ENCODE data around the gene KCTD1.
A peak's percentile ranks its signal among the peaks of the same experiment; 100 is the strongest.

Gene KCTD1

DNA sequence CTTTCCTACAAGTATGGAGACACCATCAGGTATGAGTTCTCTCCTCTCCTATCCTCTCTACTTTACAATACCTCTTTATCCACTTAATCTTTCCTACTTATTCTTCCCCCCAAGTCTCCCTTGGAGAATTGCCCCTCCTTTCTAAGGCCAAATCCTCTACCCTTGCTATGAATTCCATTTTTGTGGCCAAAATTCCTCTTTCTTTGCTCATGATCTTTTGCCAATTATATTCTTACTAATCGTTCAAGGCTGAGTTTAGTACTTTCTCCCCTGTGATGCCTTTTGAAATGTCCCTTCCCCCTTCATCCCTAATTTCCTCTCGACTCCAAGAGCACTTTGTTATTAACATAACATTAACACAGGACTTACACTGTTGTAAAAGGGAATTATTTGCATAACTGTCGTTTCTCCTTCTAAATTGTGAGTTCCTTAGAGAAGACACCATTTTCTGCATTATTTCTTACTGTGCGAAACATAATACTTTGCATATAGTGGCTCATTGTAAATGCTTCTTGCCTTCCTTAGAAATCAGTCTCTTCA, 133.4 kb downstream of the KCTD1 start:
- Histone ChIP-seq H4K91ac (ENCODE audit: low read depth, low read length, poor library complexity) (no peak overlapping the region), H3K4me3 (ENCODE audit: low read length in 2 of 2) (no peak overlapping the region), H3K36me3 (replicated peaks in 1 of 2; ENCODE audit: control insufficient read depth in 2 of 2, insufficient read depth in 2 of 2, low read length in 2 of 2) (no peaks in the 10 kb centered on the region), H2BK5ac (ENCODE audit: low read length) (no peak overlapping the region), H3K23ac (ENCODE audit: low read depth, low read length, poor library complexity) (no peak overlapping the region), H2AFZ (ENCODE audit: low read length) (peak overlapping the region; percentile 9), H3K4me2 (ENCODE audit: insufficient read depth, low read length, poor library complexity, severe bottlenecking) (no peak overlapping the region), H3K27me3 (ENCODE audit: control insufficient read depth in 3 of 3, insufficient read depth in 3 of 3, low read depth in 1 of 3, low read length in 3 of 3) (no peaks in the 10 kb centered on the region), H3K9ac (ENCODE audit: low read depth, low read length, poor library complexity) (no peak overlapping the region), H3K4me1 (ENCODE audit: control insufficient read depth in 2 of 2, insufficient read depth in 1 of 2, low read depth in 1 of 2, low read length in 2 of 2) (peaks cover 0 to 4% of the 10 kb centered on the region in 2 donors), H2BK15ac (ENCODE audit: low read length) (no peak overlapping the region), H3K14ac (ENCODE audit: low read length) (no peak overlapping the region), H3K27ac (replicated peaks; ENCODE audit: low read length) (no peak overlapping the region), H2AK5ac (ENCODE audit: low read depth, low read length) (no peak overlapping the region), H3K18ac (ENCODE audit: low read length) (no peak overlapping the region), H2BK12ac (ENCODE audit: low read length) (no peak overlapping the region), H3K9me3 (replicated peaks in 1 of 2; ENCODE audit: control insufficient read depth in 2 of 2, insufficient read depth in 1 of 2, low read depth in 1 of 2, low read length in 2 of 2) (no peaks in the 10 kb centered on the region), H3K4ac (ENCODE audit: low read length) (no peak overlapping the region), H2BK120ac (ENCODE audit: low read depth, low read length) (no peak overlapping the region), H4K8ac (ENCODE audit: low read depth, low read length) (no peak overlapping the region), H3K79me1 (ENCODE audit: low read depth, low read length) (no peaks in the 10 kb centered on the region)
- no peak for DNase-seq (ENCODE audit: low spot score)
- WGBS, 2 donors (ENCODE audit: extremely low coverage in 2 of 2, insufficient read length in 2 of 2, insufficient replicate concordance in 1 of 2), result no CpG with 5 or more reads among the region's 4 CpGs

GRCh38 chr18:26409091-26409490, 139.3 kb downstream of the KCTD1 start:
- H3K9me3 ChIP-seq (replicated peaks in 1 of 2; ENCODE audit: control insufficient read depth in 2 of 2, insufficient read depth in 1 of 2, low read depth in 1 of 2, low read length in 2 of 2), result no peaks in the 10 kb centered on the region
- H2BK15ac ChIP-seq (ENCODE audit: low read length), result no peak overlapping the region
- H2AK5ac ChIP-seq (ENCODE audit: low read depth, low read length), result no peak overlapping the region
- H3K4me2 ChIP-seq (ENCODE audit: insufficient read depth, low read length, poor library complexity, severe bottlenecking), result no peak overlapping the region
- H3K27me3 ChIP-seq (ENCODE audit: control insufficient read depth in 3 of 3, insufficient read depth in 3 of 3, low read depth in 1 of 3, low read length in 3 of 3), result peaks cover 0 to 4% (median 0%) of the 10 kb centered on the region in 3 experiments
- no peak overlapping the region for H3K18ac ChIP-seq (ENCODE audit: low read length)
- H4K91ac ChIP-seq (ENCODE audit: low read depth, low read length, poor library complexity), result no peak overlapping the region
- H2BK120ac ChIP-seq (ENCODE audit: low read depth, low read length), result no peak overlapping the region
- H2BK5ac ChIP-seq (ENCODE audit: low read length), result no peak overlapping the region
- WGBS, 2 donors (ENCODE audit: extremely low coverage in 2 of 2, insufficient read length in 2 of 2, insufficient replicate concordance in 1 of 2), result no CpG with 5 or more reads among the region's 4 CpGs
- no peak overlapping the region for H3K4ac ChIP-seq (ENCODE audit: low read length)
- H3K23ac ChIP-seq (ENCODE audit: low read depth, low read length, poor library complexity), result no peak overlapping the region
- no peaks in the 10 kb centered on the region for H3K36me3 ChIP-seq (replicated peaks in 1 of 2; ENCODE audit: control insufficient read depth in 2 of 2, insufficient read depth in 2 of 2, low read length in 2 of 2)
- no peak for DNase-seq (ENCODE audit: low spot score)
- no peak overlapping the region for H4K8ac ChIP-seq (ENCODE audit: low read depth, low read length)
- no peaks in the 10 kb centered on the region for H3K79me1 ChIP-seq (ENCODE audit: low read depth, low read length)
- no peak overlapping the region for H3K4me3 ChIP-seq (ENCODE audit: low read length in 2 of 2)
- no peak overlapping the region for H2AFZ ChIP-seq (ENCODE audit: low read length)
- no peak overlapping the region for H3K27ac ChIP-seq (replicated peaks; ENCODE audit: low read length)
- H3K14ac ChIP-seq (ENCODE audit: low read length), result no peak overlapping the region
- no peak overlapping the region for H2BK12ac ChIP-seq (ENCODE audit: low read length)
- no peaks in the 10 kb centered on the region for H3K4me1 ChIP-seq (ENCODE audit: control insufficient read depth in 2 of 2, insufficient read depth in 1 of 2, low read depth in 1 of 2, low read length in 2 of 2)
- no peak overlapping the region for H3K9ac ChIP-seq (ENCODE audit: low read depth, low read length, poor library complexity)

- Histone ChIP-seq H3K4me1 (ENCODE audit: control insufficient read depth in 2 of 2, insufficient read depth in 1 of 2, low read depth in 1 of 2, low read length in 2 of 2) (no peaks in the 10 kb centered on the region), H3K9me3 (replicated peaks in 1 of 2; ENCODE audit: control insufficient read depth in 2 of 2, insufficient read depth in 1 of 2, low read depth in 1 of 2, low read length in 2 of 2) (no peaks in the 10 kb centered on the region), H2BK120ac (ENCODE audit: low read depth, low read length) (no peak overlapping the region), H3K79me1 (ENCODE audit: low read depth, low read length) (no peaks in the 10 kb centered on the region), H2AFZ (ENCODE audit: low read length) (no peak overlapping the region), H3K4me2 (ENCODE audit: insufficient read depth, low read length, poor library complexity, severe bottlenecking) (no peak overlapping the region), H3K27me3 (ENCODE audit: control insufficient read depth in 3 of 3, insufficient read depth in 3 of 3, low read depth in 1 of 3, low read length in 3 of 3) (peaks cover 0 to 4% (median 0%) of the 10 kb centered on the region in 3 experiments), H2AK5ac (ENCODE audit: low read depth, low read length) (no peak overlapping the region), H2BK12ac (ENCODE audit: low read length) (no peak overlapping the region), H3K36me3 (replicated peaks in 1 of 2; ENCODE audit: control insufficient read depth in 2 of 2, insufficient read depth in 2 of 2, low read length in 2 of 2) (no peaks in the 10 kb centered on the region), H3K9ac (ENCODE audit: low read depth, low read length, poor library complexity) (no peak overlapping the region), H4K91ac (ENCODE audit: low read depth, low read length, poor library complexity) (no peak overlapping the region), H2BK5ac (ENCODE audit: low read length) (no peak overlapping the region), H3K14ac (ENCODE audit: low read length) (no peak overlapping the region), H3K27ac (replicated peaks; ENCODE audit: low read length) (no peak overlapping the region), H3K18ac (ENCODE audit: low read length) (no peak overlapping the region), H3K23ac (ENCODE audit: low read depth, low read length, poor library complexity) (no peak overlapping the region), H3K4me3 (ENCODE audit: low read length in 2 of 2) (no peak overlapping the region), H4K8ac (ENCODE audit: low read depth, low read length) (no peak overlapping the region), H3K4ac (ENCODE audit: low read length) (no peak overlapping the region), H2BK15ac (ENCODE audit: low read length) (no peak overlapping the region)
- no peak for DNase-seq (ENCODE audit: low spot score)
- no CpG with 5 or more reads among the region's 16 CpGs for WGBS, 2 donors (ENCODE audit: extremely low coverage in 2 of 2, insufficient read length in 2 of 2, insufficient replicate concordance in 1 of 2)
Measured at GRCh38 chr18:26407736-26408601, 140.4 kb downstream of the KCTD1 start.

DNA sequence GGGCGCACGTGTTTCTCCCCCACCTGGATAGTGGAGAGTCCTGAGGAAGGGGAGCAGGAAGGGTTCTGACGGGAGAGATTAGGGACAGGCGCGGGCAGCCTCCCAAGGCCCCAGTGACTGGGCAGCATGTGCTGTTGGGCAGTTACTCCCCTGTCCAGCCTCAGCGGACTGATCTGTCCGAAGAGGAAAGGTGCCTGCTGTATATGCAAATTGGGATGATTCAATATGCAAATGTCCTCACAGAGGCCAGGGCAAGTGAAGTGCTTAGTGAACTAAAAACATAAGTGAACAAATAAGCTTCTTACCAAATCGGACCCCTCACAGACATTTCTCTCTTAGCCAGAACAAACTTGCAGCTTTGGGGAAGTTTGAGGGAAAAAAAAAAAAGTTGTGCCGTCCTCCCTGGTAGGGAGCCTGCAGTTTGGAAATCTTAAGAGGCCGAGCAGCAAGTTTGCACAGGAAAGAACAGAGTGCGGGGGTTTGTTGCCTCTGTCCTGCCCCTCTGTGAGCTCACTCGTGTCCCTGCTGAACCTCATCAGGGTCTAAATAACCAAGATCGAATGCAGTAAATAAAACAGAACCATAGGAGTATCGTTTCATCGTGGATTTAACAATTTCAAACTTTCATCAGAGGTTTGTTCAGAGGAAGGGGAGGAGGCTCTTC, 141.4 kb downstream of the KCTD1 start:
- peak overlapping the region; percentile 70 for H2AFZ ChIP-seq (ENCODE audit: low read length)
- no peak overlapping the region for H2BK120ac ChIP-seq (ENCODE audit: low read depth, low read length)
- H4K91ac ChIP-seq (ENCODE audit: low read depth, low read length, poor library complexity), result no peak overlapping the region
- H3K9ac ChIP-seq (ENCODE audit: low read depth, low read length, poor library complexity), result no peak overlapping the region
- no peak overlapping the region for H2BK15ac ChIP-seq (ENCODE audit: low read length)
- no peak overlapping the region for H3K23ac ChIP-seq (ENCODE audit: low read depth, low read length, poor library complexity)
- no peaks in the 10 kb centered on the region for H3K9me3 ChIP-seq (replicated peaks in 1 of 2; ENCODE audit: control insufficient read depth in 2 of 2, insufficient read depth in 1 of 2, low read depth in 1 of 2, low read length in 2 of 2)
- no peak overlapping the region for H2AK5ac ChIP-seq (ENCODE audit: low read depth, low read length)
- H3K14ac ChIP-seq (ENCODE audit: low read length), result no peak overlapping the region
- WGBS, 2 donors (ENCODE audit: extremely low coverage in 2 of 2, insufficient read length in 2 of 2, insufficient replicate concordance in 1 of 2), result no CpG with 5 or more reads among the region's 15 CpGs
- H2BK12ac ChIP-seq (ENCODE audit: low read length), result no peak overlapping the region
- no peak for DNase-seq (ENCODE audit: low spot score)
- no peak overlapping the region for H3K4ac ChIP-seq (ENCODE audit: low read length)
- H2BK5ac ChIP-seq (ENCODE audit: low read length), result no peak overlapping the region
- no peak overlapping the region for H3K4me2 ChIP-seq (ENCODE audit: insufficient read depth, low read length, poor library complexity, severe bottlenecking)
- no peak overlapping the region for H3K27ac ChIP-seq (replicated peaks; ENCODE audit: low read length)
- no peaks in the 10 kb centered on the region for H3K4me1 ChIP-seq (ENCODE audit: control insufficient read depth in 2 of 2, insufficient read depth in 1 of 2, low read depth in 1 of 2, low read length in 2 of 2)
- H3K27me3 ChIP-seq (ENCODE audit: control insufficient read depth in 3 of 3, insufficient read depth in 3 of 3, low read depth in 1 of 3, low read length in 3 of 3), result peaks cover 0 to 4% (median 0%) of the 10 kb centered on the region in 3 experiments
- H3K4me3 ChIP-seq (ENCODE audit: low read length in 2 of 2), result no peak overlapping the region
- H3K18ac ChIP-seq (ENCODE audit: low read length), result no peak overlapping the region
- no peak overlapping the region for H4K8ac ChIP-seq (ENCODE audit: low read depth, low read length)
- no peaks in the 10 kb centered on the region for H3K36me3 ChIP-seq (replicated peaks in 1 of 2; ENCODE audit: control insufficient read depth in 2 of 2, insufficient read depth in 2 of 2, low read length in 2 of 2)
- no peaks in the 10 kb centered on the region for H3K79me1 ChIP-seq (ENCODE audit: low read depth, low read length)
